NCI-H146 (cell line): Measurements from ENCODE around the gene STON2.

Source experiments
- DNase-seq: peaks from one replicate; lab custom pipeline; 2025; lab: John Stamatoyannopoulos, UW

The STON2 gene

DNA sequence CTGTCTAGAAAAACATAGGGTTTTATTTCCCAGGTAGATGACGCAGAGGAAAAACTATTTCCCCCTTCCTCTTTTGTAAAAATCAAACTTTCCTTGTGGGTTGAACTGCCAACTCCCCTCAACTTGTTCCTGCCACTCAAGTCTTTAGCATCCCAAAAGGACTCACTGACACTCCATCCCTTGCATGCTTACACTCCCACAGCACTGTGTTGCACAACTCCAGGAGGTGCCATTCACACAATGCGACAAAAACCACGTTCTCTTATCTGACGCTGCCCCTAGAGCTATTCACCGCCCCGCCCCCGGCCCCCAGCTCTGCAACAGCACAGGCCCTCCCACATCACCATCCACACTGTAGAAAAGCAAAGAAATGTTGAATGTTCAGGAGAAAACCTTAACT, 16.9 kb upstream of the STON2 start:
- DNase-seq: no peak

- no peak for DNase-seq
Observed at GRCh38 chr14:81416194-81416952, 16.2 kb upstream of the STON2 start.

DNA sequence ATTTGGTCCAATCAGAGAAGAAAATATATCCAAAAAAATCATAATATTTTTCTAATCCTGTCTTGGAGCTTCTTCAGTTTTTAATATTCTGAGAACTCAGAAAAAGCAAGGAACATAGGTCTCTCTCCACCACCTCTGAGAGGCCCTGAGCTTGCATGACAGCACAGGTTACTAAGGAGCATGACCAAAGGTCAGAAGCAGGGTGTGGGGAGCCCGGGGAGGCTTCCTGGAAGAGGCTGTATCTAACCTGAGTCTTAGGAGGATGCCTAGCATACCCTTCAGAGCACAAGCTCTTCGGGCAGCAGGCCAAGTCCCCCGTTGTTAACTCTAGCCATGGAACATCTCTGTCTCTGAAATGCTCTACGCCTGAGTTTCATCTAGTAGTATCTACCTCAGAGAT, 15.7 kb upstream of the STON2 start:
- no peak for DNase-seq

- DNase-seq: no peak
Observed at GRCh38 chr14:81414123-81414522, 14.0 kb upstream of the STON2 start.

DNA sequence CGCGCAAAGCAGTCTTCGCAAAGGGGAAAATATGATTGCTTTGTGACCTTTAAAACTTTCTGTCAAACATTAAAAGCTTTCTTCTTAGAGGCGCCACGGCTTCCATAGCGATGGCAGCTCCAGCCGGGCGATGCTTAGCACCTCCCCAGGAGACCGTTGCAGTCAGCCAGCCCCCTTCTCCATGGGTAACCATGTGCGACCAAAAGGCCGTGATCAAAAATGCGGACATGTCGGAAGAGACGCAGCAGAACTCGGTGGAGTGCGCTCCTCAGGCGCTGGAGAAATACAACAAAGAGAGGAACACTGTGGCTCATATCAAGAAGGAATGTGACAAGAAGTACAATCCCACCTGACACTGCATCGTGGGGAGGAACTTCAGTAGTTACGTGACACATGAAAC, 12.7 kb upstream of the STON2 start:
- no peak for DNase-seq

- DNase-seq: no peak
Observed at GRCh38 chr14:81408595-81408994, 8.5 kb upstream of the STON2 start.

- peak; percentile 11 for DNase-seq
Observed at GRCh38 chr14:81406863-81407262, 6.7 kb upstream of the STON2 start.

DNA sequence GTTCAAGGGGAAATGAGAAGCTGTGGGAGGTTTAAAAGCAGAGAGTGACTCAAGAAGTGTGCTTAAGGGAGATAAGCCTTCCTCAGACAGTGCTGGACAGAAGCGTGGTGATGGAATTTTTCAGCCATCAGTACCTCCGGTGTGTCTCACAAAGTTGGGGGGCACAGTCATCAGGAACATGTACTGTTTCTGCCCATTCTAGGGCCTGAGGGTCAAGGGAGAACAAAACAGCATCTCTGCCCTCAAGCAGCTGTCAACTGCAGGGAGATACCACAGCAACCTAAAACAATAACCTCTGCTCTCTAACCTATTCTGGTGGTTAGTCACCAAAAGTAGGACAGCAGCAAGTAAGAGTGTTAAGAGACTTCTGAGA, 2.0 kb upstream of the STON2 start:
- no peak for DNase-seq

DNA sequence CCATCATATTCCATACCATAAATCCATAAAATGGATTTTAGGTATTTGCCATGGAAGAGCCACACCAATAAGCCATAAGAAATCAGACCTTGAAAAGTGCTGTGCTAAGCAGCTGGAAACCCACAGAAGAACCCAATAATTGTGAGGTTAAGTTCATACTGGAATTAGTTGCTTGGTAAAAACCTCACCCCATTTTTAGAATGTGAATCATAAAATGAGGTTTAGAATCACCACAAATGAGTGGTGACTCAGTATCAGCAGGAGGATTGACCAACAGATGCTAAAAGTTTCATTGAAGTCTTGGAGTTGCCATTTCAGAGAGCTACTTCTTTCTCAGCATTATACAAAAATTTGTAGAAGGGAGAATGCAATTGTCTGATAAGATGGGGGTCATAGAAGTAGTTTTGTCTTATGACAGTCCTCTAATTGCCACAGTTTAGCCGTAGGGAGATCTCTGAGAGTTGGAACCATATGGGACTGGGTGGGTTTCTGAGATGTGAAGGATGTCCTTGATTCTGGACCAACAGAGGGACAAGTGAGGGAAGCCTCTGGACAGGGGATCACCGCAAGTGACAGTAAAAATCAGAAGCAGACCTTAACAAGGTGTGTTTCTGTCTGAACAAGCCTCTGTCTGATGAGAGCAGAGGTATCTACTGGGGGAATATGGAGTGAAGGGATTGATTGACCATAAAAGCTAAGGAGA, 1.4 kb upstream of the STON2 start:
- no peak for DNase-seq

DNA sequence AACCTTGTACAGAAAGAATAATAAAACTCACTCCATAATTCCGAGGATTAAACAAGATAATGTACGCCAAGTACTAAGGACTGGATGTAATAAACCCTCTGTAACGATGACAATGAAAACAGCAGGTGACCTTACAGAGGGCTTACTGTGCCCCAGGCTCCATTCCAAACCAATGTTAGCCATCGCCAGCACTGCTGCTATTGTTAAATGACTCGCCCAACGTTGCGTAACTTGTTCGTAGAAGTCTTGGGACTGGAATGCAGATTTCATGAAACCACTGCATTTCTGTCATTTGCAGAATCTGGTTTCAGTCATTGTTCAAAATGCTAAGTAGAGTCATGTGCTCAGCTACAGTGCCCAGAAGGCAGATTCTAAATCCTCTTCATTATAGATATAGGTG, 728 bp upstream of the STON2 start:
- DNase-seq: peak; percentile 40

- DNase-seq: no peak
Observed at GRCh38 chr14:81398196-81398891, 1.8 kb downstream of the STON2 start.

DNA sequence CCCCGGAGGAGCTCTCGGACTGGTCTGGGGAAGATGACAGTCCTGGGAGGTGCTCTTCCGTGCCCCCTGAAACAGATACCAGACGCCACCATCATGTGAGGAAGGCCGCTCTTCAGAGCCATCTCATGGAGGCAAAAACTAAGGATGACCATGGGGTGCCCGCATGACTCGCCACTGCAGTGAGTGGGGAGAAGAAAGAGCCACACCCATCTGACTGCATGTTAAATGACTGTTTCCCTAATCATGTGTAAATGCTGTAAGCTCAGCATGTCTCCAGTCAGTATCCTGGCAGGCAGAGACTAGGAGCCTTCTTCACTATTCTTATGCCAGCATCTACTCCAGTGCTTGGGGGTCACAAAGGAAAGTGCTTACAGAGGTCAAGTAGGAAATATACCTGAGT, 4.0 kb downstream of the STON2 start:
- no peak for DNase-seq

DNA sequence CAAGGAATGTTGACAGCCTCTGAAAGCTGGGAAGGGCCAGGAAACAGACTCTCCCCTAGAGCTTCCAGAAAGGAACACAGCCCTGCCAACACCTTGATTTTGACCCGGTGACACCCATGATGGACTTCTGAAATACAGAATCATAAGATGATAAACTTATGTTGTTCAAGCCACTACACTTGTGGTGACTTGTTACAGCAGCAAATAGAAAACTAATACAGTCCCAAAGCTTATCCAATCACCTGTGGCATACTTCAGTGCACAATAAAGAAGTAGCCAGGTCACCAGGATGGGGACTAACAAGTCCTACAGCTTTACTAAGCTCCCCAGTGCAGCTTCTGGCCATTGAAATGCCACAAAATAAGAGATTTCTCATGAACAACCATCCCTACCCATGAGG, 5.4 kb downstream of the STON2 start:
- no peak for DNase-seq

DNA sequence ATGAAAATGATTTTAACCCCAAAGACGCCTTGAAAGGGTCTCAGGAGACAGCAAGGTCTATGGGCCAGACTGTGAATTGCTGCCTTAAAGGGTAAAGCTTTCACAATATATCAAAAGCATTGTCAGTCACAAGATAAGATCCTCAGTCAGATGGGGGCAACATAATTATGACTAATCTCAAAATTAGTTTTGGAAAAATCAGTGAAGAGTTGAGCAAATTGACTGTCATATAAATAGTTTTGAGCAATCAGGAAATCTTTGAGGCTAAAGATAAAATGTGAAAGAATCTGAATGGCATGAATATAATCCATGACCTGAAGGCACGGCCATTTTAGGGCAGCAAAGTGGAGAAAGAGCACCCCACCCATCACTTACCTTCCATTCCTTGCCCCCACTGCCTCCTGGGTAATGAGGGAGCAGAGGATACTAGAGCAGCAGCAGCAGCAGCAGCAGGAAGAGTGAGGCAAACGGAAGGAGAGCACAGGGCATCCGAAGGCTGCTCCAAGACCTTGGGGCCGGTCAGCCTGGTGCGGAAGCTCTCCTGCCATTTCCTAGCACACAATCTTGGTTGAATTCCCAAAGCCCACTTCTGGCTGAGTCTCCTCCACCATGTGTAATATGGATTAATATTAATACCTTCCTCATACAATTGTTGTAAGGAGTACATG, 7.0 kb downstream of the STON2 start:
- no peak for DNase-seq

- no peak for DNase-seq
Observed at GRCh38 chr14:81392052-81392451, 8.1 kb downstream of the STON2 start.

DNA sequence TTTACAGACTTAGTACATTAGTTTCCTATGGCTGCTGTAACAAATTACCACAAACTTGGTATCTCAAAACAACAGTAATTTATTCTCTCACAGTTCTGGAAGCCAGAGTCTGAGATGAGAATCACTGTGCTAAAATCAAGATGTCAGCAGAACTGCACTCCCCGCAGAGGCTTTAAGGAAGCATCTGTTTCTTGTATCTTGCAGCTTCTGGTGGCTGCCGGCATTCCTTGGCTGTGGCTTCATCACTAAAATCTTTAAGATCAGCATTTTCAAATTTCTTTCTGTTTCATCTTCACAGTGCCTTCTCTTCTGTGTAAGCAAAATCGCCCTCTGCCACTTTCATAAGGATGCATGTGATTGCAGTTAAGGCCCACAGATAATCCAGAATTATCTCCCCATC, 9.4 kb downstream of the STON2 start:
- no peak for DNase-seq

GRCh38 chr14:81388336-81388735, 11.8 kb downstream of the STON2 start:
- no peak for DNase-seq

DNA sequence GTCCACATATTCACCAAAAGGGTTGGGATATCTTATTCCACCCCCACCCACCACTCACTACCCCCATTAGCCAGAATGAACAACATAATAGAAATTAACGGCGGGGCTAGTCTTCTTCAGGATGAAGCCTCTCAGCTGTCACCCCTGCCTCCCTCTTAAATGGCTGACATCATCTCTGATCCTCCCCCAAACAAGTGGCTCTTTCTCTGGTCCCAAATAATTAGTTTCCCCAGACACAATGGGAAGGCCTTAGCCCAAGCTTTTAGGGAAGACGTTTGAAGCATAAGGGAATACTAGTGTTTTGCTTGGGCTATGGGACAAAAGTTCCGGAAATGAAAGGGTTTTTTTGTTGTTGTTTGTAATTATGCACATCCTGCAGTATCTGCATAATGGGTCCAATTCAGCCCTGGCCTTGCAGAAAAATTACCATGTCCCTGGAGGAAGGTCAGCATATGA, 13.8 kb downstream of the STON2 start:
- DNase-seq: no peak

- DNase-seq: no peak
Observed at GRCh38 chr14:81385886-81386285, 14.2 kb downstream of the STON2 start.

DNA sequence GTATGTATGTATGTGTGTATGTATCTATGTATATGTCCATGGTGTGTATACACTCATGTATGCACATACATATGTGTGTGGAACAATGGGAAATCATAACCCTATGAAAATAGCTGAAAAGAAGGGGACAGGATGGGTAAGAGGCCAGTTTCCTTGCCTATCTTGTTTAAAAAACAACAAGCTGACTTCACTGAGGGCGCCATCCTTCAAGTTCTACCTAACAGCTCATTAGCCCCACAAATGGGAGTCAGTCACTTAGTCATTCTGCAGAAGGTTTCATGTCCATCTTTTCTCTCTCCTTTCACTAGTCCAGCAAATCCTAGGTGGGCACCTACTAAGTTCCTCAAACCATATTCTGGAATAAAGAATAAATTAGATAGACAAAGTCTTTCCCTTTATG, 14.7 kb downstream of the STON2 start:
- DNase-seq: no peak

DNA sequence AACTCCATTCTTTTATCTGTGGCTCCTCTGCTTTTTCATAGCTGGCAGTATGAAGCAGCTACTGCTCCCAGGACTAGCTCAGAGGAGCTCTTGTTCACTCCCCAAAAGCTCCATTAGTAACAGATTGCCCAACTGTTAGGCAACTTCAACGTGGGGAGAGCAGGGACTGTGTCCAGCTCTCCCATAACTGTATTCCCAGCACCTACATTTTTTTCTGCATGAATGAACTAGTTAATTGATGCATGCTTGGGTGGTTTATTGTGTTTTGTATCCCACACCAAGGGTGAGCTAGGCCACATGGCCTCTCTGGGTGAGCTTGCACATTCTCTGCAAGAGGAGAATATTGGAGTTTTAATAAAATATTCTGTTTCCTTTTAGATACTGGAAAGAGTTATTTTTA, 15.2 kb downstream of the STON2 start:
- DNase-seq: peak; percentile 37

- no peak for DNase-seq
Observed at GRCh38 chr14:81382517-81383225, 17.5 kb downstream of the STON2 start.
